Ishikawa (cell line): Measurements from ENCODE around the gene PRKCH.

Experiments
- CEBPB ChIP-seq: IDR thresholded peaks from 2 replicates; pipeline ENCODE4 v1.6.1; 2012
- CREB1 ChIP-seq: IDR thresholded peaks from 2 replicates; pipeline ENCODE4 v1.6.1; 2012; ENCODE audit warnings: low read depth
- EGR1 ChIP-seq: IDR thresholded peaks from 2 replicates; pipeline ENCODE4 v1.6.1; 2012
- EP300 ChIP-seq: IDR thresholded peaks from 2 replicates; pipeline ENCODE4 v1.6.1; 2012; ENCODE audit warnings: borderline replicate concordance
- FOXM1 ChIP-seq: IDR thresholded peaks from 2 replicates; pipeline ENCODE4 v1.6.1; 2012; ENCODE audit warnings: low read depth, borderline replicate concordance
- NFIC ChIP-seq: IDR thresholded peaks from 2 replicates; pipeline ENCODE4 v1.6.1; 2012
- RAD21 ChIP-seq: IDR thresholded peaks from 2 replicates; pipeline ENCODE4 v1.6.1; 2012; ENCODE audit warnings: low read depth
- TAF1 ChIP-seq: IDR thresholded peaks from 2 replicates; pipeline ENCODE4 v1.6.1; 2012; ENCODE audit warnings: low read depth, mild to moderate bottlenecking
- TCF12 ChIP-seq: IDR thresholded peaks from 2 replicates; pipeline ENCODE4 v1.6.1; 2012; ENCODE audit warnings: low read depth
- TEAD4 ChIP-seq: IDR thresholded peaks from 2 replicates; pipeline ENCODE4 v1.6.1; 2012
- YY1 ChIP-seq: IDR thresholded peaks from 2 replicates; pipeline ENCODE4 v1.6.1; 2012; ENCODE audit warnings: low read depth
- TF ChIP-seq, protein P1 (sequence below): IDR thresholded peaks from 2 replicates; pipeline ENCODE4 v1.6.1; 2012
- TF ChIP-seq, protein P2 (sequence below): IDR thresholded peaks from 2 replicates; pipeline ENCODE4 v1.6.1; 2012
- TF ChIP-seq, protein P3 (sequence below): IDR thresholded peaks from 2 replicates; pipeline ENCODE4 v1.6.1; 2012; ENCODE audit warnings: low read depth, mild to moderate bottlenecking

DNA sequence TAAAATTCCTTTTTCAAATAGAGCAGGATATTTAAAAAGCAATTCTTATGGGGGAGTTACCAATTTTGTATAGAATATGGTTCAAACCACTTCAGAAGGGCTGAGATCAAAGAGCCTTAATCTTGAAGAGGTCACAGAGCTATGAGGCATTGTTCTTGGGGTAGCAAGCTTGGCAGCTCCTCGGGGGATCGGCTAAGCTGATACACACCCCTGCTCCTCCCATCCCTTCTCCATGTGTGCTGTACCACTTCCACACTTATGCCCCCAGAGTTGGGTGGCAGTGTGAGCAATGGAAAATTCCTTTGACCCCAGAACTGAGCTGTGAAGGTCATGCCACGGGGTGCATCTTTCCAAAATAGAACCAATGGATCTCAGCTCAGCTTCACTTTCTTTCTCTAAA is 25.2 kb upstream of the PRKCH start:
- no peak for TF ChIP-seq EP300
- no peak for TF ChIP-seq TAF1
- TF ChIP-seq CEBPB, result no peak
- TF ChIP-seq, protein P1, sequence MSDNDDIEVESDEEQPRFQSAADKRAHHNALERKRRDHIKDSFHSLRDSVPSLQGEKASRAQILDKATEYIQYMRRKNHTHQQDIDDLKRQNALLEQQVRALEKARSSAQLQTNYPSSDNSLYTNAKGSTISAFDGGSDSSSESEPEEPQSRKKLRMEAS, result no peak
- no peak for TF ChIP-seq RAD21
- TF ChIP-seq, protein P2, sequence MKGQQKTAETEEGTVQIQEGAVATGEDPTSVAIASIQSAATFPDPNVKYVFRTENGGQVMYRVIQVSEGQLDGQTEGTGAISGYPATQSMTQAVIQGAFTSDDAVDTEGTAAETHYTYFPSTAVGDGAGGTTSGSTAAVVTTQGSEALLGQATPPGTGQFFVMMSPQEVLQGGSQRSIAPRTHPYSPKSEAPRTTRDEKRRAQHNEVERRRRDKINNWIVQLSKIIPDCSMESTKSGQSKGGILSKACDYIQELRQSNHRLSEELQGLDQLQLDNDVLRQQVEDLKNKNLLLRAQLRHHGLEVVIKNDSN, result no peak
- TF ChIP-seq, protein P3, sequence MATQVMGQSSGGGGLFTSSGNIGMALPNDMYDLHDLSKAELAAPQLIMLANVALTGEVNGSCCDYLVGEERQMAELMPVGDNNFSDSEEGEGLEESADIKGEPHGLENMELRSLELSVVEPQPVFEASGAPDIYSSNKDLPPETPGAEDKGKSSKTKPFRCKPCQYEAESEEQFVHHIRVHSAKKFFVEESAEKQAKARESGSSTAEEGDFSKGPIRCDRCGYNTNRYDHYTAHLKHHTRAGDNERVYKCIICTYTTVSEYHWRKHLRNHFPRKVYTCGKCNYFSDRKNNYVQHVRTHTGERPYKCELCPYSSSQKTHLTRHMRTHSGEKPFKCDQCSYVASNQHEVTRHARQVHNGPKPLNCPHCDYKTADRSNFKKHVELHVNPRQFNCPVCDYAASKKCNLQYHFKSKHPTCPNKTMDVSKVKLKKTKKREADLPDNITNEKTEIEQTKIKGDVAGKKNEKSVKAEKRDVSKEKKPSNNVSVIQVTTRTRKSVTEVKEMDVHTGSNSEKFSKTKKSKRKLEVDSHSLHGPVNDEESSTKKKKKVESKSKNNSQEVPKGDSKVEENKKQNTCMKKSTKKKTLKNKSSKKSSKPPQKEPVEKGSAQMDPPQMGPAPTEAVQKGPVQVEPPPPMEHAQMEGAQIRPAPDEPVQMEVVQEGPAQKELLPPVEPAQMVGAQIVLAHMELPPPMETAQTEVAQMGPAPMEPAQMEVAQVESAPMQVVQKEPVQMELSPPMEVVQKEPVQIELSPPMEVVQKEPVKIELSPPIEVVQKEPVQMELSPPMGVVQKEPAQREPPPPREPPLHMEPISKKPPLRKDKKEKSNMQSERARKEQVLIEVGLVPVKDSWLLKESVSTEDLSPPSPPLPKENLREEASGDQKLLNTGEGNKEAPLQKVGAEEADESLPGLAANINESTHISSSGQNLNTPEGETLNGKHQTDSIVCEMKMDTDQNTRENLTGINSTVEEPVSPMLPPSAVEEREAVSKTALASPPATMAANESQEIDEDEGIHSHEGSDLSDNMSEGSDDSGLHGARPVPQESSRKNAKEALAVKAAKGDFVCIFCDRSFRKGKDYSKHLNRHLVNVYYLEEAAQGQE, result no peak
- no peak for TF ChIP-seq CREB1
- TF ChIP-seq EGR1, result no peak
- TF ChIP-seq TCF12, result no peak
- TF ChIP-seq YY1, result no peak
- no peak for TF ChIP-seq FOXM1
- no peak for TF ChIP-seq NFIC
- TF ChIP-seq TEAD4, result no peak
